ENCODE results near the gene MARVELD3.
"Not testable (repeated sequence)": the region's sequence is repeated elsewhere in the genome, so short reads cannot be mapped to it uniquely, and the experiment has no call there.

The MARVELD3 gene

GRCh38 chr16:71591917-71592316, 34.1 kb upstream of the MARVELD3 start:
- ChIA-PET CTCF (interaction anchor here (1.1 kb wide), 2 partner anchors 19 to 22 kb away, joined by 3 read pairs; no protein-coding TSS in a partner anchor), POLR2A (no interaction called here)
- no peak for TF ChIP-seq LEF1 (IDR thresholded peaks at IDR 0.05; ENCODE audit: borderline replicate concordance)
- no peak for TF ChIP-seq HDGF (IDR thresholded peaks at IDR 0.05; ENCODE audit: borderline replicate concordance)
- TF ChIP-seq FOXM1 (IDR thresholded peaks at IDR 0.05; ENCODE audit: borderline replicate concordance) = no peak
- no peak for TF ChIP-seq SP1 (IDR thresholded peaks at IDR 0.05)
- TF ChIP-seq ZNF384 (IDR thresholded peaks at IDR 0.05) = no peak
- TF ChIP-seq FOXA1 (IDR thresholded peaks at IDR 0.05) = no peak
- no peak for TF ChIP-seq SUZ12 (IDR thresholded peaks at IDR 0.05)
- TF ChIP-seq L3MBTL2 (conservative IDR thresholded peaks at IDR 0.05) = no peak
- no peak for TF ChIP-seq FOXK2 (IDR thresholded peaks at IDR 0.05)
- no peak for TF ChIP-seq PKNOX1 (IDR thresholded peaks at IDR 0.05)
- DNase-seq (ENCODE audit: extremely low spot score) = no peak

DNA sequence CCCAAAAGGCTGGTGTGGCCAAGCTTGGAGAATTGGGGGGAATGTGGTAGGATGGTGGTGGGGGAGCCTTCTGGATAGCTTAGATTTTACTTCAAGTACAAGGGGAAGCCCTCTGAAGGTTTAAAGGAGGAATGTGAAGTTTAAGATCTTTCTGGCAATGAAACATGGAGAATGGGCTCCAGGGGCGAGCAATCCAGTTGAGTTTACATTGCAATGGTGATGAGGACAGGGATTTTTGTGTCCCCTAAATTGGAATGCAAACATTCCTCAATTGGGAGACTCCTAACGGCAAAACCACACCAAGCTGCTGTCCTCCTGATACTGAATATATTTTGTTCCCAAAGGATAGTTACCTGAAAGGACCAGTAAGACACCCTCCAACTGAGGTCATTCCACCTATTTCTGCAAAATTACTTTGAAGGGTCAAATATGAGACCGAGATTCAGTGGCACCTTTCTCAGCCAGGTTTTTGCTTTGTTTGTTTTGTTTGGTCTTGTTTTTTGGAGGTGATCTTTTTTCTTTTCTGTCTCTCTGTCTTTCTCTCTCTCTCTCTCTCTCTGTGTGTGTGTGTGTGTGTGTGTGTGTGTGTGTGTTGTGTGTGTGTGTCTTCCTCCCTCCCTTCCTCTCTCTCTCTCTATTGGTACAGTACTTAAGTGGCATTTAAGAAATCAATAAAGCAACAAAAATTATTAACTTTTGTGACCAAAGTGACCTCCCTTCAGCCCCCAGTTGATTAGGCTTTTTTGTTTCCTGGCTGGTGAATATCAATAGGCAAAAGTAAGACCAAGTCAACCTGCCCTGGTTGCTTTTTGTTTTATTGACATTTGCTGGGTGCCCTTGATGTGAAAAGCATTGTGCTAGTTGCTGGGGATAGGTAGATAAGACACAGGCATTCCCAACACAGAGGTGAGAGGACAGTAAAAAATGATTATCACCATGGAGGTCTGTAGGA, 32.7 kb upstream of the MARVELD3 start:
- CTCF ChIA-PET = interaction anchor here (1.1 to 2.2 kb wide), 3 partner anchors 17 to 24 kb away, joined by 3 to 12 read pairs (median 3); no protein-coding TSS in a partner anchor
- POLR2A ChIA-PET = interaction anchor here (1.0 kb wide), 1 partner anchor 29 kb away, joined by 3 read pairs; no protein-coding TSS in a partner anchor
- no peak for DNase-seq (ENCODE audit: extremely low spot score)
- TF ChIP-seq FOXM1 (IDR thresholded peaks at IDR 0.05; ENCODE audit: borderline replicate concordance) = no peak

- POLR2A ChIA-PET = no interaction called here
- TF ChIP-seq SUZ12 (IDR thresholded peaks at IDR 0.05) (no peak), FOXK2 (IDR thresholded peaks at IDR 0.05) (no peak), LEF1 (IDR thresholded peaks at IDR 0.05; ENCODE audit: borderline replicate concordance) (no peak), PKNOX1 (IDR thresholded peaks at IDR 0.05) (no peak), NFRKB (IDR thresholded peaks at IDR 0.05) (no peak), HDGF (IDR thresholded peaks at IDR 0.05; ENCODE audit: borderline replicate concordance) (no peak), FOXA1 (IDR thresholded peaks at IDR 0.05) (no peak), FOXM1 (IDR thresholded peaks at IDR 0.05; ENCODE audit: borderline replicate concordance) (no peak), SP1 (IDR thresholded peaks at IDR 0.05) (no peak), CTBP1 (IDR thresholded peaks at IDR 0.05; ENCODE audit: borderline replicate concordance) (no peak), BHLHE40 (IDR thresholded peaks at IDR 0.05; ENCODE audit: borderline replicate concordance) (no peak), ZNF384 (IDR thresholded peaks at IDR 0.05) (no peak), ARNT (IDR thresholded peaks at IDR 0.05) (no peak), ELF4 (IDR thresholded peaks at IDR 0.05) (no peak), TARDBP (IDR thresholded peaks at IDR 0.05) (no peak), L3MBTL2 (conservative IDR thresholded peaks at IDR 0.05) (no peak)
- DNase-seq (ENCODE audit: extremely low spot score) = no peak
- CTCF ChIA-PET = interaction anchor here (2.2 kb wide), 1 partner anchor 17 kb away, joined by 12 read pairs; no protein-coding TSS in a partner anchor
These were observed 31.9 kb upstream of the MARVELD3 start for GRCh38 chr16:71594000-71594646.

- DNase-seq (ENCODE audit: extremely low spot score); POLR2A ChIA-PET: not testable (repeated sequence)
- CTCF ChIA-PET = interaction anchor here (2.2 kb wide), 1 partner anchor 16 kb away, joined by 12 read pairs; no protein-coding TSS in a partner anchor
These were observed 30.6 kb upstream of the MARVELD3 start for GRCh38 chr16:71595340-71595826.

DNA sequence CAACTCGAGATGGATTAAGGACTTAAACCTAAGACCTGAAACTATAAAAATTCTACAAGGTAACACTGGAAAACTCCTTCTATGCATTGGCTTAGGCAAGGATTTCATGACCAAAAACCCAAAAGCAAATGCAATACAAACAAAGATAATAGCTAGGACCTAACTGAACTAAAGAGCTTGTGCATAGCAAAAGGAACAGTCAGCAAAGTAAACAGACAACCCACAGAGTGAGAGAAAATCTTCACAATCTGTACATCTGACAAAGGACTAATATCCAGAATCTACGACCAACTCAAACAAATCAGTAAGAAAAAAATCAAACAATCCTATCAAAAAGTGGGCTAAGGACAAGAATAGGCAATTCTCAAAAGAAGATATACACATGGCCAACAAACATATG, 27.6 kb upstream of the MARVELD3 start:
- CTCF ChIA-PET; DNase-seq (ENCODE audit: extremely low spot score); POLR2A ChIA-PET: not testable (repeated sequence)

GRCh38 chr16:71600822-71601221, 25.2 kb upstream of the MARVELD3 start:
- ChIA-PET CTCF (no interaction called here), POLR2A (no interaction called here)
- no peak for DNase-seq (ENCODE audit: extremely low spot score)
- TF ChIP-seq FOXM1 (IDR thresholded peaks at IDR 0.05; ENCODE audit: borderline replicate concordance) (no peak), ARNT (IDR thresholded peaks at IDR 0.05) (no peak), LEF1 (IDR thresholded peaks at IDR 0.05; ENCODE audit: borderline replicate concordance) (no peak), FOXK2 (IDR thresholded peaks at IDR 0.05) (no peak), SUZ12 (IDR thresholded peaks at IDR 0.05) (no peak), FOXA1 (IDR thresholded peaks at IDR 0.05) (no peak), L3MBTL2 (conservative IDR thresholded peaks at IDR 0.05) (no peak), SP1 (IDR thresholded peaks at IDR 0.05) (no peak), TARDBP (IDR thresholded peaks at IDR 0.05) (no peak), ZNF384 (IDR thresholded peaks at IDR 0.05) (no peak), CTBP1 (IDR thresholded peaks at IDR 0.05; ENCODE audit: borderline replicate concordance) (no peak), ELF4 (IDR thresholded peaks at IDR 0.05) (no peak), PKNOX1 (IDR thresholded peaks at IDR 0.05) (no peak), HDGF (IDR thresholded peaks at IDR 0.05; ENCODE audit: borderline replicate concordance) (no peak)

Data from HEK293T (cell line).